Measurements from ENCODE around the gene RER1. TPM values are rescaled to one million over a fixed set of nuclear protein-coding genes. Genes with fewer than 3 reads are reported as not detected.
"Not testable (repeated sequence)": the region's sequence is repeated elsewhere in the genome, so short reads cannot be mapped to it uniquely, and the experiment has no call there.

Gene RER1
- total RNA-seq, 4 donors from 2014 or later, result 56.9 to 86.5 (median 81.4) TPM

DNA sequence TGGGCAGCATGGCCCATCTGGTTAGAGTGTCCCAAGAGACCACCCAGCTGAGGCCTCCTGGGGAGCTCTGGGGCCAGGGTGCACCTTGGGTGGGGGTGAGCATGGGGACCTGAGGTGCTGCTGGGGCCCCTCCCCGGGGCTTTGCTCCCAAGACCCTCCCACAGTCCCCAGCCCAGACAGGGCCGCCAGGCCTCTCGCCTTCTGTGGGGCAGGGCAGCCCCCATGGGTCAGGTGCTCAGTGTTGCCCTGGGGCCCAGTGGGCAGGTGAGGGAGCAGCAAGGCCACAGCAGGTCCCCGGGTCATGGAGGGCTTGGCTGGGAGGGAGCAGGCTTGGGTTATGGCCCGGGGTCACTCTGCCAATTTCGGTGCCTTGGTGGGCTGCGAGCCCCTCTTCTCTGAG lies 45.2 kb downstream of the RER1 start:
- Histone ChIP-seq H3K4me1 (peaks cover 15% of the 10 kb centered on the region), H3K9me3 (no peaks in the 10 kb centered on the region), H3K27ac (no peak overlapping the region), H3K27me3 (peaks cover 59% of the 10 kb centered on the region), H3K36me3 (no peaks in the 10 kb centered on the region), H3K4me3 (no peak overlapping the region)
- no peak for DNase-seq (ENCODE audit: low spot score in 2 of 2)
- TF ChIP-seq EP300 (IDR thresholded peaks at IDR 0.05) (no peak), POLR2A (IDR thresholded peaks at IDR 0.05) (no peak), CTCF (IDR thresholded peaks at IDR 0.05) (no peak), POLR2AphosphoS5 (IDR thresholded peaks at IDR 0.05) (no peak)
- no CpG with 5 or more reads among the region's 7 CpGs for whole genome bisulfite sequencing

DNA sequence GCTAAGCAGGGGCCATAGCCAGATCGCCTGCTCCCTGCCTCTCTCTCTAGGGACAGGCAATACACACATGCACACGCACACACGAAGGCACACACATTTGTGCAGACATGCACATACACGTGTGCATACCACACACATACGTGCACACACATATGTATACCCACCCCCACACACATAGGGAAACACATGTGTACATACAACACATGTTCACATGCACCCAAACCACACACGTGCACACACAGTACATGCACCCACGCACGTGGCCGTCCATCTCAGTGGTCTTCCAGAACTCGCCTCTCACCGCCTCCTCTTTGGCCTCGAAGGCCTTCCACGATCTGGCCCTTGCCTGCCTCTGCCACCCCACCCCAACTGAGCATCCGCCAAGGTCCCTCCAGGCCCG lies 46.0 kb downstream of the RER1 start:
- peaks cover 67% of the 10 kb centered on the region for H3K27me3 ChIP-seq
- no peaks in the 10 kb centered on the region for H3K36me3 ChIP-seq
- no peaks in the 10 kb centered on the region for H3K9me3 ChIP-seq
- 73% methylated on average over 15 of the region's 15 CpGs for WGBS
- H3K27ac ChIP-seq, result no peak overlapping the region
- DNase-seq (ENCODE audit: low spot score in 2 of 2), result no peak
- H3K4me3 ChIP-seq, result no peak overlapping the region
- TF ChIP-seq POLR2A (IDR thresholded peaks at IDR 0.05) (no peak), CTCF (IDR thresholded peaks at IDR 0.05) (no peak), EP300 (IDR thresholded peaks at IDR 0.05) (no peak), POLR2AphosphoS5 (IDR thresholded peaks at IDR 0.05) (no peak)
- H3K4me1 ChIP-seq, result peaks cover 11% of the 10 kb centered on the region

DNA sequence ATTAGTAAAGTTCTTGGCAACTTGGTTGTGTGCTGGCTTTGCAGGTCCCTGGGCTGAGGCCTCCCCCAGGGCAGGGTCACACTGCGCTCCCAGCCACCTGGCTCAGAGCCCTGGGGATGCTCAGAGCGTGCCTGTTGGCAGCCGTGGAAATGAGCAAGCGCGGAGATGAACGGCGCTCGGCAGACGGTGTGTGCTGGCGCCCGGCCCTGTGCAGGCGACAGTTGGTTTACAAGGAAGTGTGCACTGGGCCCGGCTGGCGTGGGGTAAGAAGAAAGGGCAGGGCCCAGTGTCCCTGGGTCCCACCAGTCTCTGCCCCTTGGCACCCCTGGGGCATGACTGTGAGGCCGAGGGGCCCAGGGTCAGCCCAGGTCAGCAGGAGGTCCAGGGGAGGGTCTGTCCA lies 46.4 kb downstream of the RER1 start:
- H3K27me3 ChIP-seq, result peaks cover 70% of the 10 kb centered on the region

DNA sequence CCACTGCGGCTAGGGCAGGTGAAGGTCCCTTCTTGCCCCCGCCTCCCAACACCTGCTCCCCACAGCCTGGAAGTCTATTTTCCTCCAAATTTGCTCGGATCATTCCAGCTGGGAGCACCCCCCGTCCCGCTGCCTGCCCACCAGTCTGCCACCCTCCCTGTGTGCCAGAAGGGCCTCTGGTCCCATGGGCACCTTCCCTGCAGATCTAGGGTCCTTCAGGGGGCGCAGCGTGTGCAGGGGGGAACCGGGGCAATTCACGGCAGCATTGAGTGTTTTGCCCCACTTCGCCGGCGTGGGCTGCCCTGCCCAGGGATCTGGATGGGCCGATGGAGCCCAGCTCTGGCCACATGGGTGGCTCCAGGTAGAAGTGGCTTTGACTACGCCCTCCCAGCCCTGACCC lies 47.0 kb downstream of the RER1 start:
- TF ChIP-seq CTCF (IDR thresholded peaks at IDR 0.05) (no peak), POLR2A (IDR thresholded peaks at IDR 0.05) (no peak), POLR2AphosphoS5 (IDR thresholded peaks at IDR 0.05) (no peak), EP300 (IDR thresholded peaks at IDR 0.05) (no peak)
- H3K27me3 ChIP-seq, result peaks cover 70% of the 10 kb centered on the region
- H3K4me1 ChIP-seq, result peaks cover 17% of the 10 kb centered on the region
- WGBS, result 78% methylated on average over 7 of the region's 14 CpGs
- no peaks in the 10 kb centered on the region for H3K36me3 ChIP-seq
- no peak overlapping the region for H3K27ac ChIP-seq
- H3K4me3 ChIP-seq, result no peak overlapping the region
- H3K9me3 ChIP-seq, result no peaks in the 10 kb centered on the region
- no peak for DNase-seq (ENCODE audit: low spot score in 2 of 2)

More for the DNA sequence above, 46.4 kb downstream of the RER1 start:
- DNase-seq (ENCODE audit: low spot score in 2 of 2), result no peak
- TF ChIP-seq CTCF (IDR thresholded peaks at IDR 0.05), result no peak
- no peak for TF ChIP-seq POLR2AphosphoS5 (IDR thresholded peaks at IDR 0.05)
- no peak for TF ChIP-seq EP300 (IDR thresholded peaks at IDR 0.05)
- no peak for TF ChIP-seq POLR2A (IDR thresholded peaks at IDR 0.05)
- 20% methylated on average over 3 of the region's 15 CpGs for WGBS
- H3K36me3 ChIP-seq, result no peaks in the 10 kb centered on the region
- H3K27ac ChIP-seq, result no peak overlapping the region
- no peaks in the 10 kb centered on the region for H3K9me3 ChIP-seq
- peaks cover 13% of the 10 kb centered on the region for H3K4me1 ChIP-seq
- no peak overlapping the region for H3K4me3 ChIP-seq

GRCh38 chr1:2439369-2439768 lies 47.7 kb downstream of the RER1 start:
- H3K4me3 ChIP-seq, result no peak overlapping the region

GRCh38 chr1:2440346-2440745 lies 48.7 kb downstream of the RER1 start:
- not testable (repeated sequence) for H3K27ac ChIP-seq, H3K9me3 ChIP-seq, H3K36me3 ChIP-seq, H3K4me3 ChIP-seq
- Histone ChIP-seq H3K4me1 (peaks cover 24% of the 10 kb centered on the region), H3K27me3 (peaks cover 73% of the 10 kb centered on the region)
- WGBS, result 96% methylated on average over 20 of the region's 23 CpGs
- DNase-seq (ENCODE audit: low spot score in 2 of 2), result peak in 1 of 2 donors; percentile 86

More at GRCh38 chr1:2439369-2439768, 47.7 kb downstream of the RER1 start:
- H3K36me3 ChIP-seq, result no peaks in the 10 kb centered on the region
- H3K9me3 ChIP-seq, result no peaks in the 10 kb centered on the region
- WGBS, result 80% methylated on average over 12 of the region's 15 CpGs
- TF ChIP-seq EP300 (IDR thresholded peaks at IDR 0.05) (no peak), CTCF (IDR thresholded peaks at IDR 0.05) (no peak), POLR2AphosphoS5 (IDR thresholded peaks at IDR 0.05) (no peak), POLR2A (IDR thresholded peaks at IDR 0.05) (no peak)
- H3K4me1 ChIP-seq, result peaks cover 22% of the 10 kb centered on the region
- H3K27ac ChIP-seq, result no peak overlapping the region
- DNase-seq (ENCODE audit: low spot score in 2 of 2), result no peak
- H3K27me3 ChIP-seq, result peaks cover 71% of the 10 kb centered on the region
